ENCODE data around the gene CSTF2T.
A peak's percentile ranks its signal among the peaks of the same experiment; 100 is the strongest.

Gene CSTF2T

GRCh38 chr10:51699475-51700227 lies at the start of gene CSTF2T:
CSTF2T (minus strand) TSS chr10:51699595; CDS start chr10:51699549, 46 bp downstream.
- H3K9me3 Mint-ChIP-seq: peaks cover 3% of the 10 kb centered on the region

GRCh38 chr10:51748959-51749358 lies 49.6 kb upstream of the CSTF2T start:
- Mint-ChIP-seq H3K4me1 (ENCODE audit: low read depth) (no peaks in the 10 kb centered on the region), H3K9me3 (no peaks in the 10 kb centered on the region), H3K27me3 (no peaks in the 10 kb centered on the region), H3K4me3 (no peak overlapping the region), H3K27ac (no peak overlapping the region), H3K36me3 (ENCODE audit: low read depth) (no peaks in the 10 kb centered on the region)

More at GRCh38 chr10:51699475-51700227, at the start of gene CSTF2T:
- Mint-ChIP-seq H3K4me1 (ENCODE audit: low read depth) (peaks cover 62% of the 10 kb centered on the region), H3K4me3 (peak within 1 kb of the TSS; percentile 100), H3K36me3 (ENCODE audit: low read depth) (peaks cover 40% of the 10 kb centered on the region), H3K27ac (peak within 1 kb of the TSS; percentile 100), H3K27me3 (no peaks in the 10 kb centered on the region)

GRCh38 chr10:51747216-51747615 lies 47.8 kb upstream of the CSTF2T start:
- no peaks in the 10 kb centered on the region for H3K9me3 Mint-ChIP-seq
- no peaks in the 10 kb centered on the region for H3K27me3 Mint-ChIP-seq
- H3K27ac Mint-ChIP-seq: no peak overlapping the region
- no peak overlapping the region for H3K4me3 Mint-ChIP-seq
- H3K36me3 Mint-ChIP-seq (ENCODE audit: low read depth): no peaks in the 10 kb centered on the region
- no peaks in the 10 kb centered on the region for H3K4me1 Mint-ChIP-seq (ENCODE audit: low read depth)

GRCh38 chr10:51745397-51745796 lies 46.0 kb upstream of the CSTF2T start:
- no peak overlapping the region for H3K4me3 Mint-ChIP-seq
- H3K4me1 Mint-ChIP-seq (ENCODE audit: low read depth): no peaks in the 10 kb centered on the region
- no peaks in the 10 kb centered on the region for H3K27me3 Mint-ChIP-seq
- H3K27ac Mint-ChIP-seq: no peak overlapping the region
- H3K9me3 Mint-ChIP-seq: no peaks in the 10 kb centered on the region
- H3K36me3 Mint-ChIP-seq (ENCODE audit: low read depth): no peaks in the 10 kb centered on the region

GRCh38 chr10:51744235-51745000 lies 45.0 kb upstream of the CSTF2T start:
- Mint-ChIP-seq H3K9me3 (no peaks in the 10 kb centered on the region), H3K4me3 (no peak overlapping the region), H3K27ac (no peak overlapping the region), H3K36me3 (ENCODE audit: low read depth) (no peaks in the 10 kb centered on the region), H3K27me3 (no peaks in the 10 kb centered on the region), H3K4me1 (ENCODE audit: low read depth) (no peaks in the 10 kb centered on the region)

- Mint-ChIP-seq H3K4me3 (no peak overlapping the region), H3K27me3 (no peaks in the 10 kb centered on the region), H3K4me1 (ENCODE audit: low read depth) (no peaks in the 10 kb centered on the region), H3K36me3 (ENCODE audit: low read depth) (no peaks in the 10 kb centered on the region), H3K27ac (no peak overlapping the region), H3K9me3 (no peaks in the 10 kb centered on the region)
Observed at GRCh38 chr10:51743146-51743545, 43.8 kb upstream of the CSTF2T start.

- Mint-ChIP-seq H3K27ac (no peak overlapping the region), H3K9me3 (no peaks in the 10 kb centered on the region), H3K36me3 (ENCODE audit: low read depth) (no peaks in the 10 kb centered on the region), H3K4me1 (ENCODE audit: low read depth) (no peaks in the 10 kb centered on the region), H3K27me3 (peaks cover 5% of the 10 kb centered on the region), H3K4me3 (no peak overlapping the region)
Observed at GRCh38 chr10:51733057-51733456, 33.7 kb upstream of the CSTF2T start.

- no peaks in the 10 kb centered on the region for H3K4me1 Mint-ChIP-seq (ENCODE audit: low read depth)
Observed at GRCh38 chr10:51729822-51730555, 30.6 kb upstream of the CSTF2T start.

GRCh38 chr10:51724038-51724437 lies 24.6 kb upstream of the CSTF2T start:
- H3K4me3 Mint-ChIP-seq: no peak overlapping the region
- H3K9me3 Mint-ChIP-seq: no peaks in the 10 kb centered on the region
- no peaks in the 10 kb centered on the region for H3K36me3 Mint-ChIP-seq (ENCODE audit: low read depth)
- H3K27ac Mint-ChIP-seq: no peak overlapping the region
- no peaks in the 10 kb centered on the region for H3K4me1 Mint-ChIP-seq (ENCODE audit: low read depth)
- peaks cover 5% of the 10 kb centered on the region for H3K27me3 Mint-ChIP-seq

More at GRCh38 chr10:51729822-51730555, 30.6 kb upstream of the CSTF2T start:
- Mint-ChIP-seq H3K27ac (no peak overlapping the region), H3K4me3 (no peak overlapping the region), H3K9me3 (no peaks in the 10 kb centered on the region), H3K36me3 (ENCODE audit: low read depth) (no peaks in the 10 kb centered on the region), H3K27me3 (no peaks in the 10 kb centered on the region)

GRCh38 chr10:51718804-51719291 lies 19.5 kb upstream of the CSTF2T start:
- Mint-ChIP-seq H3K4me1 (ENCODE audit: low read depth) (no peaks in the 10 kb centered on the region), H3K4me3 (no peak overlapping the region), H3K36me3 (ENCODE audit: low read depth) (no peaks in the 10 kb centered on the region), H3K27me3 (peaks cover 12% of the 10 kb centered on the region), H3K9me3 (no peaks in the 10 kb centered on the region), H3K27ac (no peak overlapping the region)

GRCh38 chr10:51716981-51717380 lies 17.6 kb upstream of the CSTF2T start:
- Mint-ChIP-seq H3K4me1 (ENCODE audit: low read depth) (no peaks in the 10 kb centered on the region), H3K27ac (no peak overlapping the region), H3K36me3 (ENCODE audit: low read depth) (no peaks in the 10 kb centered on the region), H3K27me3 (peaks cover 8% of the 10 kb centered on the region), H3K4me3 (no peak overlapping the region), H3K9me3 (no peaks in the 10 kb centered on the region)

- no peak overlapping the region for H3K27ac Mint-ChIP-seq
- no peak overlapping the region for H3K4me3 Mint-ChIP-seq
- H3K27me3 Mint-ChIP-seq: peaks cover 4% of the 10 kb centered on the region
- peaks cover 17% of the 10 kb centered on the region for H3K4me1 Mint-ChIP-seq (ENCODE audit: low read depth)
- H3K9me3 Mint-ChIP-seq: no peaks in the 10 kb centered on the region
- no peaks in the 10 kb centered on the region for H3K36me3 Mint-ChIP-seq (ENCODE audit: low read depth)
Observed at GRCh38 chr10:51711519-51711891, 12.1 kb upstream of the CSTF2T start.

- Mint-ChIP-seq H3K27ac (no peak overlapping the region), H3K4me3 (no peak overlapping the region), H3K9me3 (no peaks in the 10 kb centered on the region), H3K4me1 (ENCODE audit: low read depth) (peaks cover 17% of the 10 kb centered on the region), H3K36me3 (ENCODE audit: low read depth) (no peaks in the 10 kb centered on the region), H3K27me3 (no peaks in the 10 kb centered on the region)
Observed at GRCh38 chr10:51709324-51709972, 10.1 kb upstream of the CSTF2T start.

GRCh38 chr10:51708609-51709008 lies 9.2 kb upstream of the CSTF2T start:
- H3K27ac Mint-ChIP-seq: peak overlapping the region; percentile 53
- no peaks in the 10 kb centered on the region for H3K9me3 Mint-ChIP-seq
- no peaks in the 10 kb centered on the region for H3K27me3 Mint-ChIP-seq
- peaks cover 17% of the 10 kb centered on the region for H3K4me1 Mint-ChIP-seq (ENCODE audit: low read depth)
- no peak overlapping the region for H3K4me3 Mint-ChIP-seq
- no peaks in the 10 kb centered on the region for H3K36me3 Mint-ChIP-seq (ENCODE audit: low read depth)
